Activated B cell treated with CpG ODN at 0.5 μM for 24 hours (primary cell): ENCODE results near the gene TRMT10B. TPM values are rescaled to one million over a fixed set of nuclear protein-coding genes. Genes with fewer than 3 reads are reported as not detected.

ENCODE experiments used
- ATAC-seq: fragments of 200-7000 bp; cut with Tn5 transposase; one replicate; pipeline ENCODE4 v1.10.0; 2021; ENCODE audit warnings: low read depth, mild to moderate bottlenecking, moderate library complexity
- CTCF ChIA-PET: fragments of 350-600 bp; sonication (Branson Sonifier 250); formaldehyde crosslinking; loops from one replicate; lab custom pipeline; 2021; ENCODE audit warnings: antibody characterized with exemption; lab: Charles Lee
- POLR2A ChIA-PET: fragments of 350-600 bp; sonication (Branson Sonifier 250); formaldehyde crosslinking; loops from one replicate; lab custom pipeline; 2021; ENCODE audit warnings: antibody characterized with exemption; lab: Charles Lee
- DNase-seq: peaks from one replicate; pipeline ENCODE4 v3.0.0; 2022
- H3K27ac Mint-ChIP-seq: one replicate; pipeline ENCODE4 v1.8.0; 2020; ENCODE audit warnings: mixed read lengths
- H3K27me3 Mint-ChIP-seq: one replicate; pipeline ENCODE4 v1.8.0; 2021; ENCODE audit warnings: mixed read lengths
- H3K36me3 Mint-ChIP-seq: one replicate; pipeline ENCODE4 v1.8.0; 2021; ENCODE audit warnings: low read depth, mixed read lengths
- H3K4me1 Mint-ChIP-seq: one replicate; pipeline ENCODE4 v1.8.0; 2021; ENCODE audit warnings: mixed read lengths
- H3K4me3 Mint-ChIP-seq: one replicate; pipeline ENCODE4 v1.8.0; 2020; ENCODE audit warnings: mild to moderate bottlenecking, mixed read lengths
- H3K9me3 Mint-ChIP-seq: one replicate; pipeline ENCODE4 v1.8.0; 2020; ENCODE audit warnings: mixed read lengths
- CTCF ChIP-seq: fragments of 200-600 bp; IDR thresholded peaks from one replicate; pipeline ENCODE4 v1.8.0; 2022; ENCODE audit warnings: antibody characterized with exemption, mild to moderate bottlenecking
- intact Hi-C: fragments of 100-400 bp; cut with micrococcal nuclease; formaldehyde crosslinking; loops from one replicate; pipeline ENCODE4 v1.15.1; 2024
- total RNA-seq: library from RNA; stranded (reverse); gene quantifications from 2 replicates; pipeline ENCODE4 v1.2.3, GENCODE V29; 2022

The TRMT10B gene
- total RNA-seq, 1 donor from 2014 or later, result 15.0 TPM

GRCh38 chr9:37740128-37740527, 13.5 kb upstream of the TRMT10B start:
- intact Hi-C loops, result no loop called here
- no peaks in the 10 kb centered on the region for H3K9me3 Mint-ChIP-seq
- no peak for TF ChIP-seq CTCF
- DNase-seq (no peak), ATAC-seq (no peak)
- CTCF ChIA-PET, result no interaction called here
- no peaks in the 10 kb centered on the region for H3K36me3 Mint-ChIP-seq
- H3K4me1 Mint-ChIP-seq, result no peaks in the 10 kb centered on the region
- POLR2A ChIA-PET, result no interaction called here
- peaks cover 7% of the 10 kb centered on the region for H3K27me3 Mint-ChIP-seq
- H3K27ac Mint-ChIP-seq, result no peak overlapping the region
- H3K4me3 Mint-ChIP-seq, result no peak overlapping the region

DNA sequence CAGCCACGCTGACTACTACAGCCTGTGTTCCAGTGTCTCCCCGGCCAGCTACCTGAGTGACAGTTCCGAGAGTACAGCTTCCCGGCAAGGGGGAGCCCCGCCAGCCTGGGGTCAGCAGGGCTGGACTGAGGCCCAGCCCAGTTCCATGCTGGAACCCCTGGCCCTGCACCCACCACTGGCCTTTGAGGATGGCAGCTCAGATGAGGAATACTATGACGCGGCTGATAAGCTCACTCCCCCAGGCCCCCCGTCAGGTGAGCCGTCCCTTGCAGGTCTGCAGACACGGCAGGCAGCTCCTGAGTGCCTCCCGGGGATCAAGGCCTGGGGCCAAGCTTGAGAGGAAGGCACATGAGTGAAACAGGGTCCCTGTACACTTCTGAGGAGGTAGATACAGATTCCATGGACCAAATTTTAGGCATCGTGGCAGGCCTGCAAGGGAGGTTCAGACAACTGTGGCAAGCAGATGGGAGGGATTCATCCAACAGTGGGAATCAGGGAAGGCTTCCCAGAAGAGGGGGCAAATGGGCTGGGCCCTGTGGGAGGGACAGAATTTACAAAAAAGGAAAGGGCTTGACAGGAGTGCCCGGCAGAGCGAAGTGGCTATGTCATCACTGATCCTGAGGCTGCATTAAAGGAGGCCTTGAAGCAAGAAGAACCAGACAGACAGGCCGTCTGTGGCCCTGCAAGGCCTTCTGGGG, 12.8 kb upstream of the TRMT10B start:
- no peak for TF ChIP-seq CTCF
- ChIA-PET CTCF (no interaction called here), POLR2A (no interaction called here)
- intact Hi-C loops, result no loop called here
- no peaks in the 10 kb centered on the region for H3K36me3 Mint-ChIP-seq
- no peaks in the 10 kb centered on the region for H3K9me3 Mint-ChIP-seq
- no peak for ATAC-seq
- H3K27ac Mint-ChIP-seq, result no peak overlapping the region
- H3K4me1 Mint-ChIP-seq, result no peaks in the 10 kb centered on the region
- H3K27me3 Mint-ChIP-seq, result peaks cover 5% of the 10 kb centered on the region
- no peak for DNase-seq
- no peak overlapping the region for H3K4me3 Mint-ChIP-seq

DNA sequence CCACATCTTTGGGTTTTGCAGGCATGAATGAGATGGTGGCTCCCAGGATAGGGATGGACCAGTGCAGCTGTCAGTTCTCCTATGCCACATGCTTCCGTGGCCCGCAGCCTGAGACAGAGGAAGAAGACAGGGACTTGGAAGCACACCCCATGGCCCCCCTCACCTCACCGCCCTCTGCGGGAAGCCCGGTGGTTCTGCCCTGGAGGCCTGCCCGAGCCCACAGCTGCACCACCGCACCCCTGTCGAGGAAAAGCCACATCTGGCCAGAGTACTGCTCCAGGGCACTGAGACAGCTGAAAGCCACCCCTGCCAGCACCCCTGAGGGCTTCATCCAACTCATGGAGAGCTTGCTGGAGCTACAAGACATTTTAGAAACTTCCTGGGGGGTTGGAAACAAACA, 7.6 kb upstream of the TRMT10B start:
- H3K4me1 Mint-ChIP-seq, result no peaks in the 10 kb centered on the region
- H3K36me3 Mint-ChIP-seq, result no peaks in the 10 kb centered on the region
- no peaks in the 10 kb centered on the region for H3K27me3 Mint-ChIP-seq
- ChIA-PET CTCF (no interaction called here), POLR2A (no interaction called here)
- DNase-seq (no peak), ATAC-seq (no peak)
- no peak overlapping the region for H3K27ac Mint-ChIP-seq
- no peak overlapping the region for H3K4me3 Mint-ChIP-seq
- TF ChIP-seq CTCF, result no peak
- intact Hi-C loops, result loop anchor here (2.0 kb wide), 3 partner anchors 163 to 415 kb away; no protein-coding TSS in a partner anchor
- no peaks in the 10 kb centered on the region for H3K9me3 Mint-ChIP-seq

GRCh38 chr9:37746448-37747270, 6.9 kb upstream of the TRMT10B start:
- H3K4me3 Mint-ChIP-seq, result no peak overlapping the region
- H3K27ac Mint-ChIP-seq, result no peak overlapping the region
- no peaks in the 10 kb centered on the region for H3K27me3 Mint-ChIP-seq
- ATAC-seq (no peak), DNase-seq (no peak)
- H3K9me3 Mint-ChIP-seq, result no peaks in the 10 kb centered on the region
- TF ChIP-seq CTCF, result no peak
- H3K36me3 Mint-ChIP-seq, result no peaks in the 10 kb centered on the region
- intact Hi-C loops, result loop anchor here (2.0 kb wide), 3 partner anchors 164 to 414 kb away; no protein-coding TSS in a partner anchor
- H3K4me1 Mint-ChIP-seq, result no peaks in the 10 kb centered on the region
- ChIA-PET CTCF (no interaction called here), POLR2A (no interaction called here)

GRCh38 chr9:37747271-37747753, 6.3 kb upstream of the TRMT10B start:
- peak; percentile 27 for DNase-seq
- ChIA-PET POLR2A (no interaction called here), CTCF (interaction anchor here (0.8 to 1.6 kb wide), 2 partner anchors 10 to 12 kb away, joined by 3 read pairs; no protein-coding TSS in a partner anchor)
- peak; percentile 28 for TF ChIP-seq CTCF
- H3K4me1 Mint-ChIP-seq, result no peaks in the 10 kb centered on the region
- no peaks in the 10 kb centered on the region for H3K36me3 Mint-ChIP-seq
- no peak overlapping the region for H3K27ac Mint-ChIP-seq
- no peaks in the 10 kb centered on the region for H3K27me3 Mint-ChIP-seq
- ATAC-seq, result peak; percentile 81
- intact Hi-C loops, result loop anchor here (2.0 kb wide), 3 partner anchors 165 to 413 kb away; no protein-coding TSS in a partner anchor
- no peak overlapping the region for H3K4me3 Mint-ChIP-seq
- no peaks in the 10 kb centered on the region for H3K9me3 Mint-ChIP-seq
